H1 (cell line): ENCODE measurements around the gene CASP12. TPM values are rescaled to one million over a fixed set of nuclear protein-coding genes. Genes with fewer than 3 reads are reported as not detected.

Source experiments
- CHD1 ChIP-seq: IDR thresholded peaks from 2 replicates; pipeline ENCODE4 v1.6.1; 2012; ENCODE audit warnings: low read depth, low read length, improper control_type of control experiment
- CTBP2 ChIP-seq: IDR thresholded peaks from 2 replicates; pipeline ENCODE4 v1.7.0; 2011; ENCODE audit warnings: borderline replicate concordance, mild to moderate bottlenecking, moderate library complexity, mixed read lengths, low read length; ENCODE audit not compliant: insufficient read depth, insufficient read length
- FOSL1 ChIP-seq: IDR thresholded peaks from 2 replicates; pipeline ENCODE4 v1.6.1; 2011; ENCODE audit warnings: mild to moderate bottlenecking, low read depth, low read length, moderate library complexity; ENCODE audit not compliant: insufficient read depth
- RFX5 ChIP-seq: IDR thresholded peaks from 2 replicates; pipeline ENCODE4 v1.6.1; 2011; ENCODE audit warnings: low read depth, low read length, improper control_type of control experiment, borderline replicate concordance
- RXRA ChIP-seq: IDR thresholded peaks from 2 replicates; pipeline ENCODE4 v1.6.1; 2011; ENCODE audit warnings: low read depth, mild to moderate bottlenecking, low read length, moderate library complexity; ENCODE audit not compliant: insufficient read depth
- TBP ChIP-seq: IDR thresholded peaks from 2 replicates; pipeline ENCODE4 v1.6.1; 2011; ENCODE audit warnings: low read depth, low read length, improper control_type of control experiment
- YY1 ChIP-seq: IDR thresholded peaks from 2 replicates; pipeline ENCODE4 v1.6.1; 2011; ENCODE audit warnings: low read depth, mild to moderate bottlenecking, low read length
- polyA plus RNA-seq, 7 experiments: library from polyadenylated mRNA; depleted of rRNA in 3 of 7; stranded (reverse) in 5 of 7; unstranded in 2 of 7; fragments of >200 nt in 5 of 7; fragments of 200-250 nt in 2 of 7; gene quantifications; 1 replicate in 5 of 7; 2 replicates in 1 of 7; 4 replicates in 1 of 7; pipeline versions ENCODE4 v1.2.1 to v1.2.3, GENCODE V29; 2011 to 2013; ENCODE audit warnings: missing spikeins in 2 of 7, mixed read lengths in 2 of 7
- total RNA-seq: library from RNA; stranded (reverse); fragmentation: NEBNext Ultra II Directional; extraction: Animal tissue kit (Norgen Biotek cat#: 25700); gene quantifications from 2 replicates; pipeline ENCODE4 v1.2.1, GENCODE V29; 2021
- TF ChIP-seq, protein P1 (sequence below): fragments of 300-600 bp; sonication (generic); IDR thresholded peaks from 2 replicates; pipeline ENCODE4 v1.7.1; 2012; ENCODE audit warnings: low read length, moderate library complexity, mild to moderate bottlenecking, inconsistent platforms; ENCODE audit not compliant: insufficient replicate concordance

Gene CASP12
- total and polyA plus RNA-seq, 2 of the 8 experiments (the other 6 are each of a cell fraction or from before 2014, with no cell fraction given): not detected

DNA sequence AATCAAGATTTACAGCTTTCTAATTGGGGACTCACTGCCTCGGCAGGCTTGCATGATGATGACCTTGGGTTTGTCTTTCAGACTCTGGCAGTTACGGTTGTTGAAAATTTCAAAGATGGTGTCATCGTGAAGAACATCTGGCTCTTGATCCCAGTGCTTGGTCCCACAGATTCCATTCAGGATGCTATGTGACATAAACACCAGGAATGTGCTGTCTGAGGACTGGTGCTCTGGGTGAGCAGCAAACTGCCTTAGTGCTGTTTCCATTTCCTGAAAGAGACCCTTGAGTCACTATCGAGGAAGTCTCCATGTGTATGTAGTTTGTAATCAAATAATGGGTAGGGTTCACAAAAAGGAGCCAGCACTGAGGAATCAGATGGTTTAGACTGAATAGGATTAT is 7.1 kb downstream of the CASP12 start (continued):
- TF ChIP-seq, protein P1, sequence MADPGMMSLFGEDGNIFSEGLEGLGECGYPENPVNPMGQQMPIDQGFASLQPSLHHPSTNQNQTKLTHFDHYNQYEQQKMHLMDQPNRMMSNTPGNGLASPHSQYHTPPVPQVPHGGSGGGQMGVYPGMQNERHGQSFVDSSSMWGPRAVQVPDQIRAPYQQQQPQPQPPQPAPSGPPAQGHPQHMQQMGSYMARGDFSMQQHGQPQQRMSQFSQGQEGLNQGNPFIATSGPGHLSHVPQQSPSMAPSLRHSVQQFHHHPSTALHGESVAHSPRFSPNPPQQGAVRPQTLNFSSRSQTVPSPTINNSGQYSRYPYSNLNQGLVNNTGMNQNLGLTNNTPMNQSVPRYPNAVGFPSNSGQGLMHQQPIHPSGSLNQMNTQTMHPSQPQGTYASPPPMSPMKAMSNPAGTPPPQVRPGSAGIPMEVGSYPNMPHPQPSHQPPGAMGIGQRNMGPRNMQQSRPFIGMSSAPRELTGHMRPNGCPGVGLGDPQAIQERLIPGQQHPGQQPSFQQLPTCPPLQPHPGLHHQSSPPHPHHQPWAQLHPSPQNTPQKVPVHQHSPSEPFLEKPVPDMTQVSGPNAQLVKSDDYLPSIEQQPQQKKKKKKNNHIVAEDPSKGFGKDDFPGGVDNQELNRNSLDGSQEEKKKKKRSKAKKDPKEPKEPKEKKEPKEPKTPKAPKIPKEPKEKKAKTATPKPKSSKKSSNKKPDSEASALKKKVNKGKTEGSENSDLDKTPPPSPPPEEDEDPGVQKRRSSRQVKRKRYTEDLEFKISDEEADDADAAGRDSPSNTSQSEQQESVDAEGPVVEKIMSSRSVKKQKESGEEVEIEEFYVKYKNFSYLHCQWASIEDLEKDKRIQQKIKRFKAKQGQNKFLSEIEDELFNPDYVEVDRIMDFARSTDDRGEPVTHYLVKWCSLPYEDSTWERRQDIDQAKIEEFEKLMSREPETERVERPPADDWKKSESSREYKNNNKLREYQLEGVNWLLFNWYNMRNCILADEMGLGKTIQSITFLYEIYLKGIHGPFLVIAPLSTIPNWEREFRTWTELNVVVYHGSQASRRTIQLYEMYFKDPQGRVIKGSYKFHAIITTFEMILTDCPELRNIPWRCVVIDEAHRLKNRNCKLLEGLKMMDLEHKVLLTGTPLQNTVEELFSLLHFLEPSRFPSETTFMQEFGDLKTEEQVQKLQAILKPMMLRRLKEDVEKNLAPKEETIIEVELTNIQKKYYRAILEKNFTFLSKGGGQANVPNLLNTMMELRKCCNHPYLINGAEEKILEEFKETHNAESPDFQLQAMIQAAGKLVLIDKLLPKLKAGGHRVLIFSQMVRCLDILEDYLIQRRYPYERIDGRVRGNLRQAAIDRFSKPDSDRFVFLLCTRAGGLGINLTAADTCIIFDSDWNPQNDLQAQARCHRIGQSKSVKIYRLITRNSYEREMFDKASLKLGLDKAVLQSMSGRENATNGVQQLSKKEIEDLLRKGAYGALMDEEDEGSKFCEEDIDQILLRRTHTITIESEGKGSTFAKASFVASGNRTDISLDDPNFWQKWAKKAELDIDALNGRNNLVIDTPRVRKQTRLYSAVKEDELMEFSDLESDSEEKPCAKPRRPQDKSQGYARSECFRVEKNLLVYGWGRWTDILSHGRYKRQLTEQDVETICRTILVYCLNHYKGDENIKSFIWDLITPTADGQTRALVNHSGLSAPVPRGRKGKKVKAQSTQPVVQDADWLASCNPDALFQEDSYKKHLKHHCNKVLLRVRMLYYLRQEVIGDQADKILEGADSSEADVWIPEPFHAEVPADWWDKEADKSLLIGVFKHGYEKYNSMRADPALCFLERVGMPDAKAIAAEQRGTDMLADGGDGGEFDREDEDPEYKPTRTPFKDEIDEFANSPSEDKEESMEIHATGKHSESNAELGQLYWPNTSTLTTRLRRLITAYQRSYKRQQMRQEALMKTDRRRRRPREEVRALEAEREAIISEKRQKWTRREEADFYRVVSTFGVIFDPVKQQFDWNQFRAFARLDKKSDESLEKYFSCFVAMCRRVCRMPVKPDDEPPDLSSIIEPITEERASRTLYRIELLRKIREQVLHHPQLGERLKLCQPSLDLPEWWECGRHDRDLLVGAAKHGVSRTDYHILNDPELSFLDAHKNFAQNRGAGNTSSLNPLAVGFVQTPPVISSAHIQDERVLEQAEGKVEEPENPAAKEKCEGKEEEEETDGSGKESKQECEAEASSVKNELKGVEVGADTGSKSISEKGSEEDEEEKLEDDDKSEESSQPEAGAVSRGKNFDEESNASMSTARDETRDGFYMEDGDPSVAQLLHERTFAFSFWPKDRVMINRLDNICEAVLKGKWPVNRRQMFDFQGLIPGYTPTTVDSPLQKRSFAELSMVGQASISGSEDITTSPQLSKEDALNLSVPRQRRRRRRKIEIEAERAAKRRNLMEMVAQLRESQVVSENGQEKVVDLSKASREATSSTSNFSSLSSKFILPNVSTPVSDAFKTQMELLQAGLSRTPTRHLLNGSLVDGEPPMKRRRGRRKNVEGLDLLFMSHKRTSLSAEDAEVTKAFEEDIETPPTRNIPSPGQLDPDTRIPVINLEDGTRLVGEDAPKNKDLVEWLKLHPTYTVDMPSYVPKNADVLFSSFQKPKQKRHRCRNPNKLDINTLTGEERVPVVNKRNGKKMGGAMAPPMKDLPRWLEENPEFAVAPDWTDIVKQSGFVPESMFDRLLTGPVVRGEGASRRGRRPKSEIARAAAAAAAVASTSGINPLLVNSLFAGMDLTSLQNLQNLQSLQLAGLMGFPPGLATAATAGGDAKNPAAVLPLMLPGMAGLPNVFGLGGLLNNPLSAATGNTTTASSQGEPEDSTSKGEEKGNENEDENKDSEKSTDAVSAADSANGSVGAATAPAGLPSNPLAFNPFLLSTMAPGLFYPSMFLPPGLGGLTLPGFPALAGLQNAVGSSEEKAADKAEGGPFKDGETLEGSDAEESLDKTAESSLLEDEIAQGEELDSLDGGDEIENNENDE: no peak
- TF ChIP-seq YY1 (no peak), FOSL1 (no peak), TBP (no peak), RXRA (no peak), CHD1 (no peak), CTBP2 (no peak), RFX5 (no peak)
